KOPT-K1 (cell line): Measurements from ENCODE around the gene HJURP.

ENCODE experiments used
- H3K27ac ChIP-seq: fragments of 200-600 bp; sonication (generic); 2 replicates; pipeline ENCODE4 v1.5.1; 2016; ENCODE audit warnings: antibody characterized with exemption, mild to moderate bottlenecking, low read depth, low read length; ENCODE audit not compliant: poor library complexity, severe bottlenecking
- H3K36me3 ChIP-seq: fragments of 200-600 bp; sonication (generic); 2 replicates; pipeline ENCODE4 v1.5.1; 2017; ENCODE audit warnings: antibody characterized with exemption, mild to moderate bottlenecking, low read length, moderate library complexity; ENCODE audit not compliant: insufficient read depth
- H3K9me3 ChIP-seq: fragments of 200-600 bp; sonication (generic); 2 replicates; pipeline ENCODE4 v1.5.1; 2017; ENCODE audit warnings: antibody characterized with exemption, low read length, mild to moderate bottlenecking; ENCODE audit not compliant: insufficient read depth, poor library complexity, severe bottlenecking

The HJURP gene

GRCh38 chr2:233841183-233841582, 13.2 kb downstream of the HJURP start:
- Histone ChIP-seq H3K36me3 (peaks cover 100% of the 10 kb centered on the region), H3K9me3 (no peaks in the 10 kb centered on the region), H3K27ac (no peak overlapping the region)

GRCh38 chr2:233840520-233840919, 13.8 kb downstream of the HJURP start:
- Histone ChIP-seq H3K27ac (no peak overlapping the region), H3K36me3 (peaks cover 100% of the 10 kb centered on the region), H3K9me3 (no peaks in the 10 kb centered on the region)

GRCh38 chr2:233839447-233839820, 14.9 kb downstream of the HJURP start:
- no peaks in the 10 kb centered on the region for H3K9me3 ChIP-seq
- H3K36me3 ChIP-seq, result peaks cover 100% of the 10 kb centered on the region
- H3K27ac ChIP-seq, result no peak overlapping the region

DNA sequence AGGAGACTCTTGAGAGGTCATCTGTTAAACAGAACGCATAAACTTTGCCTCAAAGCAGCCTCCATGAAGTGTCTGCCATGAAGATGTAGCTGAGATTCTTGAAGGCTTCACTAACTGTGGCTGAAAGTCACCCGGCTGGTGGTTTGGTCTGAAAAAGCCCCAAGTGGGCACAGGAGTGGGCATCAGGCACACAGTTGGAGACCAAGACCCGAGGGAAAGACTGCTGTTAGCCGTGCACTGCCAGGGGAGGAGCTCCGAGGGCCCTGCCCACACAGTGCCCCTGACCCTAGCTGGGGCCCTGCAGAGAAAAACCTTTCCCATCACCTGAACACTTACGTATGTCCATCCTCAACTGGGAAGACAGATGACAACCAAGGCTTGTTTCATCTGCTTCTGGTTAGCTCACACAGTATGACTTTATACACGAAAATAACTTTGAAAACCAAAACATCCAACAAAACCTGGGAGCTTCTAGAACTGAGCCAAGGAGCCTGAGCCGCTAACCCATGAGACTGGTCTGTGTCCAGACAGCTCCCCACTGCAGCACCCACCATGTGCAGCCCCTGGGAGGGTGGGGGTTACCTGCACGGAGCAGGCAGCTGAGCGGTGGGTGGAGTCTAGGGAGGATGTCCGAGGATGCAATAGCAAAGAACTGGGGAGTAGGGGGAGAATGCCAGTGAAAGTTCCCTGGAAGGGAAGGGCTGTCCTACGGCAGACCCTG, 15.4 kb downstream of the HJURP start:
- Histone ChIP-seq H3K36me3 (peaks cover 100% of the 10 kb centered on the region), H3K27ac (no peak overlapping the region), H3K9me3 (no peaks in the 10 kb centered on the region)

GRCh38 chr2:233838251-233838650, 16.1 kb downstream of the HJURP start:
- Histone ChIP-seq H3K36me3 (peaks cover 100% of the 10 kb centered on the region), H3K27ac (no peak overlapping the region)

DNA sequence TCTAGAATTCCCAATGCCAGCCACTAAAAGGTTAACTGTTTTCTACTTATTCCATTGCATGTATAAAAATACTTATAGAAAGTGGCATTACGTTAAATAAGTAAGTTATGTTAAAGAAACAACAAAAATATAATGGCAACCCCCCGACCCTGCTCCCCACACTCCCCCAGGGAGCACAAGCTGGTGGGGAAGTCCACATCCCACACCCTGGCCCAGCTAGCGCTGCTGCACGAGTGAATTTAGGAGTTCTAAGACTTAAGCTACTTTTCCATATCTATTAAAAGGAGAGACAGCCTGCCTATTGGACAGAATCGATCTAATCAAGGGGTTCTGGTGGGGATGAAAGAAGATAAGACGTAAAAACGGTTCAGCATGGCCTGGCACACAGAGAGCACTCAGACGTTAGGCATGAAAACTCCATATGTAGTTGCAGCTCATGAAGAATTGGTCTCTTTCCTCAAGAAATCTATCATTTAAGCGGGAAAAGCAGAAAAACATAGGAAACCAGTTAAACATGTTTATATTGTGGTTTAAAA, 16.6 kb downstream of the HJURP start:
- no peak overlapping the region for H3K27ac ChIP-seq
- H3K36me3 ChIP-seq, result peaks cover 100% of the 10 kb centered on the region

More at GRCh38 chr2:233838251-233838650, 16.1 kb downstream of the HJURP start:
- H3K9me3 ChIP-seq, result no peaks in the 10 kb centered on the region

DNA sequence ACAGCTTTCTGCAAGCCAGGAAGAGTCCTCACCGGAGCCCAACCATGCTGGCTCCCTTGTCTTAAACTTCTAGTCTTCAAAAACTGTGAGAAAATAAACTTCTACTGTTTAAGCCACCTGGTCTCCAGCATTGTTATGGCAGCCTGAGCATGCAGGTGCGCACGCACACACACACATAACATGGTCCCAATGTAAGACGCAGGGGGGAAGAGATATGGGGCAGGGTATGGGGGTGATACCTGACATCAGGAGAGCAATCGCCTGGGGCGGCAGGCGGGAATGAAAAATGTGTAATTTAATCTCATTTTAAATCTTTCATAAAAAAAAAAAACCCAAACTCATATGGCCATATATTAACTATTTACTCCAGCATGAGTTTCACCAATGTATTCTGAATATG, 18.0 kb downstream of the HJURP start:
- H3K36me3 ChIP-seq, result peaks cover 93% of the 10 kb centered on the region
- H3K9me3 ChIP-seq, result no peaks in the 10 kb centered on the region
- H3K27ac ChIP-seq, result no peak overlapping the region

More for the DNA sequence above, 16.6 kb downstream of the HJURP start:
- no peaks in the 10 kb centered on the region for H3K9me3 ChIP-seq

DNA sequence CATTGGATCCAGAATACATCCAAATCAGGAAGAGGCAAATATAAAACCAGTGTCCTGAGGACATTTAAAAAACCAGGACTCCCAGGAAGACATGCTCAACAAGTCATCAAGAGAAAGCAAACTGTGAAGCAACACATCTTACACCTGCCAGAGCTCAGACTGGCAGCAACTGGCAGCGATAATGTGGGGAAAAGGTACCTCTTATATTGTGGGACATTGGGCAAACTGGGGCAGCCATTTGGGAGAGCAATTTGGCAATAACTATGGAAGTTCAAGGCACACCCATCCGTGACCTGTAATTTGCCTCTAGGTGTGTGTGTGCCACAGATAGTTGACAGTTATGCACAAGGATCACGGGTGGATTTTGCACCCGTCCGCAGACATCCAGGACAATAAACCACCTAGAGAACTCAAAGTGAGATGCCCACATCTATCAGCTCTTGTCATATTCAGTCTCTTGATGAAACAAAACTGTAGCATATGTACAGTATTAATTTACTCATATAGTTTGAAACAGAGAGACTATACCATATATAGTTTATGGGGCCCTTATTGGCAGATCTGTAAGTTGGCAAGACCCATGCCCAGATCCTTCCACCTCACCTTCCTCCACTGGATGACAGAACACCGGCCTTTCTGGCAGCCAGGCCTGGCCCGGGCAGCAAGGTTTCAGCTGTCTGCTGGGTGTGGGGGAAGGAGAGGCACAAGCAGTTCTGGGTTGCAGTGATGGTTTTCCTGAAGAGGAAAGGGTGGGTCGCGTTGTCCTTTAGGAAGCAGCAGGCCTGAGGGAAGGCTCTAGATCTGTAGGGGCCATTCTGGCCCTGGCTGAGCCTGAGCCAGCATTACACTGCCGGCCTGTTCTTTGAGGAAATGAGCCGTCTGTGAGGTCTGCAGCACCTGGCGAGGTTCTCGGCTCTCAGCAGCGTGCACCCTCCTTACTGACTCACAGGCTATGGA, 18.8 kb downstream of the HJURP start:
- no peak overlapping the region for H3K27ac ChIP-seq
- H3K9me3 ChIP-seq, result no peaks in the 10 kb centered on the region
- peaks cover 84% of the 10 kb centered on the region for H3K36me3 ChIP-seq

- no peaks in the 10 kb centered on the region for H3K9me3 ChIP-seq
- peaks cover 62% of the 10 kb centered on the region for H3K36me3 ChIP-seq
- no peak overlapping the region for H3K27ac ChIP-seq
Observed at GRCh38 chr2:233833345-233833744, 21.0 kb downstream of the HJURP start.

GRCh38 chr2:233832869-233833311, 21.4 kb downstream of the HJURP start:
- Histone ChIP-seq H3K36me3 (peaks cover 58% of the 10 kb centered on the region), H3K27ac (no peak overlapping the region), H3K9me3 (no peaks in the 10 kb centered on the region)

DNA sequence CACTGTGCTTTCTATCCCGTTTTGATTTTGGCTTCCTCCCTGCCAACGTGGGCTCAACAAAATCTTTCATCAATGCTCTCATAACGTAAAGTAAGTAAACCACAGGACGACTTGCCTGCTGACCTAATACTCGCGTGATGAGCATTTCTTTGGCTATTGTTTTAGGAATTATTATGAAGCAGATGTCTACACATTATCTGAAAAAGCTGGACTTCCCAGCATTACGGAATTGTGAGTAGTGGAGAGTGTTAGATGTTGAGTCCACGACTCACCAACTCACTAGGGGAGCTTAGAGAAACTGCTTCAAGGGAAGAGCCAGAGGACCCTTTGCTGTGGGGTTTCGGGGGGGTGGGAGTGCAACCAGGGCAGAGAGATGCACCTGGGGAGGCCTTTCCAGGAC, 21.9 kb downstream of the HJURP start:
- peaks cover 53% of the 10 kb centered on the region for H3K36me3 ChIP-seq
- no peak overlapping the region for H3K27ac ChIP-seq
- H3K9me3 ChIP-seq, result no peaks in the 10 kb centered on the region

DNA sequence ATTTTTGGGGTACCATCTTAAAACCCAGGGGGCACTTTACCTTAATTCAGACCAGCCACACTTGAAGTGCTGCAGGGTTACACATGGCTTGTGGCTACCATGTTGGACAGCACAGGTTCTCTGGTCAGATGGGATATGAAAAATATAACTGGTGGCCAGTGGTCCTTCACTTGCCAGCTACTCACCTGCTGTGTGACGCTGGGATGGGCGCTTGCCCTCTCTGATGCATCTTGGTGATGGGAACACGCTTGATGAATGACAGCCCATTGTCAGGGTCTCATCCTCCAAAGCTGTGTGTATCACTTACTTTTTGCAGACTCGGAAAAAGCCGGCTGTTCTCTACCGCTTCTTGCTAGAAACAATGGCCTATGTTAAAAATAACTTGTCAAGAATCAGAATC, 22.5 kb downstream of the HJURP start:
- Histone ChIP-seq H3K27ac (no peak overlapping the region), H3K9me3 (no peaks in the 10 kb centered on the region), H3K36me3 (peaks cover 48% of the 10 kb centered on the region)

GRCh38 chr2:233831011-233831721, 23.2 kb downstream of the HJURP start:
- Histone ChIP-seq H3K27ac (no peak overlapping the region), H3K9me3 (no peaks in the 10 kb centered on the region)

GRCh38 chr2:233830111-233830802, 24.1 kb downstream of the HJURP start:
- Histone ChIP-seq H3K27ac (no peak overlapping the region), H3K9me3 (no peaks in the 10 kb centered on the region), H3K36me3 (peaks cover 32% of the 10 kb centered on the region)

More at GRCh38 chr2:233831011-233831721, 23.2 kb downstream of the HJURP start:
- H3K36me3 ChIP-seq, result peaks cover 41% of the 10 kb centered on the region
